HG03060 (cell line): ENCODE measurements around the gene NMRK2.
A peak's percentile ranks its signal among the peaks of the same experiment; 100 is the strongest.
"Not testable (repeated sequence)": the region's sequence is repeated elsewhere in the genome, so short reads cannot be mapped to it uniquely, and the experiment has no call there.

Experiments
- ATAC-seq: cut with Tn5 transposase; IDR thresholded peaks from one replicate; pipeline ENCODE4 v1.9.1; 2021; ENCODE audit warnings: low read depth, moderate number of reproducible peaks; ENCODE audit not compliant: unreplicated experiment

NMRK2 gene

GRCh38 chr19:3963458-3964255, 30.8 kb downstream of the NMRK2 start:
- ATAC-seq = no peak

- ATAC-seq = no peak
Observed at GRCh38 chr19:3964256-3965194, 31.7 kb downstream of the NMRK2 start.

GRCh38 chr19:3966051-3967017, 33.5 kb downstream of the NMRK2 start:
- ATAC-seq = no peak

- not testable (repeated sequence) for ATAC-seq
Observed at GRCh38 chr19:3967983-3968382, 35.1 kb downstream of the NMRK2 start.

GRCh38 chr19:3968556-3969434, 35.9 kb downstream of the NMRK2 start:
- ATAC-seq = no peak

GRCh38 chr19:3969435-3970312, 36.8 kb downstream of the NMRK2 start:
- ATAC-seq = no peak

GRCh38 chr19:3970313-3970807, 37.5 kb downstream of the NMRK2 start:
- no peak for ATAC-seq

- peak; percentile 81 for ATAC-seq
Observed at GRCh38 chr19:3970808-3971598, 38.1 kb downstream of the NMRK2 start, which contains the start of gene DAPK3. DAPK3 (minus strand) TSS chr19:3971099; CDS start chr19:3969735, 1,364 bp downstream.

- ATAC-seq = no peak
Observed at GRCh38 chr19:3975144-3975543, 42.3 kb downstream of the NMRK2 start.

GRCh38 chr19:3975637-3976087, 42.8 kb downstream of the NMRK2 start:
- no peak for ATAC-seq

GRCh38 chr19:3976495-3977241, 43.8 kb downstream of the NMRK2 start:
- ATAC-seq = no peak

- no peak for ATAC-seq
Observed at GRCh38 chr19:3977242-3978143, 44.6 kb downstream of the NMRK2 start.

GRCh38 chr19:3978145-3978544, 45.3 kb downstream of the NMRK2 start:
- ATAC-seq = no peak

GRCh38 chr19:3979289-3979673, 46.4 kb downstream of the NMRK2 start:
- ATAC-seq = no peak

GRCh38 chr19:3979674-3980352, 46.9 kb downstream of the NMRK2 start:
- ATAC-seq = no peak
